Ovary (tissue), 3 donors: ENCODE measurements around the gene CACNA1D.

ENCODE experiments used
- CTCF ChIP-seq, 3 donors: fragments of 450-650 bp in 2 of 3; fragments of 200-600 bp in 1 of 3; IDR thresholded peaks; one replicate each; pipeline versions ENCODE4 v1.5.1 to v1.8.0; 2016 to 2022; ENCODE audit warnings: antibody characterized with exemption in 3 of 3, mild to moderate bottlenecking in 1 of 3
- EP300 ChIP-seq: sonication (generic); formaldehyde crosslinking; IDR thresholded peaks from one replicate; pipeline ENCODE4 v1.6.1; 2017; ENCODE audit warnings: antibody characterized with exemption
- POLR2A ChIP-seq: fragments of 450-650 bp; IDR thresholded peaks from one replicate; pipeline ENCODE4 v1.6.1; 2017; ENCODE audit warnings: antibody characterized with exemption, mild to moderate bottlenecking, moderate library complexity
- donor health status: DM: no; HTN: no; CAD: no.

GRCh38 chr3:53806182-53807116 is 312.0 kb downstream of the CACNA1D start:
- TF ChIP-seq CTCF (IDR thresholded peaks at IDR 0.05), result no peak
- TF ChIP-seq EP300, result no peak
- no peak for TF ChIP-seq POLR2A
